ENCODE measurements around the gene DNAJA3.

GRCh38 chr16:4489030-4489429, 63.4 kb downstream of the DNAJA3 start:
- TF ChIP-seq CTCF (IDR thresholded peaks at IDR 0.05) (no peak), POLR2A (IDR thresholded peaks at IDR 0.05) (no peak)
